NCI-H146 (cell line): ENCODE measurements around the gene CHIT1.
A peak's percentile ranks its signal among the peaks of the same experiment; 100 is the strongest.

Source experiments
- DNase-seq: peaks from one replicate; lab custom pipeline; 2025; lab: John Stamatoyannopoulos, UW

Gene CHIT1

GRCh38 chr1:203175237-203175826, 54.1 kb downstream of the CHIT1 start, which contains the start of gene MYBPH:
TSS of gene MYBPH (minus strand) at chr1:203175826. CDS start at chr1:203175755, 71 bp downstream.
- no peak for DNase-seq

DNA sequence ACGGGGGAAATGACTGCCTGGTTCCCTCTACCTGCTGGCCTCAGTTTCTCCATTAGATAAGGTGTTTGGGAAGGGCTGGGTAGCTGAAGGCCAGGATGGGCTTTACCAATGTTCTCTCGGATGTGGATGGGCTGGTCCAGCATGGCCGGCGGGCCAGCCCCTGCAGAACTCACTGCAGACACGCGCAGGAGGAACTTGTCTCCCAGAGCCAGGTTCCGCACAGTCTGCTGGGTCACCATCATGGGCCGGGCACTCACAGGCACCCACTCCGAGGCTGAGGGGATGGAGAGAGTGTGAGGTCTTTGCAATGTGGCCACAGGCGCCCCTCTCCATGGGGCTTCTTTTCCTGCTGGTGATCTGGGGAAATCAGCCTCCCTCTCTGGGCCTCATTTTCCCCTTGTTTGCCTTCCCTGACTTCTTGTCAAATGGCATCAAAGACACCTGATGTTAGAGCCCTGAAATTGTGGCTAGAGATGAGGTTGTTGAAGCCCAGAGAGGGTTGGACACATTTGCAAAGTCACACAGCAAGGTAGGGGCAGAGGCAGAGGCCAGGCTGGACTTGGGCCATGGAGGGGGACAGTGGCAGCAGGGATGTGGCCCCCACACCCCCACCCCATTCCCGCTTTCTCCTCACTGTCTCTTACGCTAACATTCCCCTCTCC, 55.0 kb downstream of the CHIT1 start:
- DNase-seq, result no peak

GRCh38 chr1:203173566-203173965, 55.9 kb downstream of the CHIT1 start:
- peak; percentile 89 for DNase-seq

GRCh38 chr1:203173011-203173555, 56.4 kb downstream of the CHIT1 start:
- DNase-seq, result no peak

DNA sequence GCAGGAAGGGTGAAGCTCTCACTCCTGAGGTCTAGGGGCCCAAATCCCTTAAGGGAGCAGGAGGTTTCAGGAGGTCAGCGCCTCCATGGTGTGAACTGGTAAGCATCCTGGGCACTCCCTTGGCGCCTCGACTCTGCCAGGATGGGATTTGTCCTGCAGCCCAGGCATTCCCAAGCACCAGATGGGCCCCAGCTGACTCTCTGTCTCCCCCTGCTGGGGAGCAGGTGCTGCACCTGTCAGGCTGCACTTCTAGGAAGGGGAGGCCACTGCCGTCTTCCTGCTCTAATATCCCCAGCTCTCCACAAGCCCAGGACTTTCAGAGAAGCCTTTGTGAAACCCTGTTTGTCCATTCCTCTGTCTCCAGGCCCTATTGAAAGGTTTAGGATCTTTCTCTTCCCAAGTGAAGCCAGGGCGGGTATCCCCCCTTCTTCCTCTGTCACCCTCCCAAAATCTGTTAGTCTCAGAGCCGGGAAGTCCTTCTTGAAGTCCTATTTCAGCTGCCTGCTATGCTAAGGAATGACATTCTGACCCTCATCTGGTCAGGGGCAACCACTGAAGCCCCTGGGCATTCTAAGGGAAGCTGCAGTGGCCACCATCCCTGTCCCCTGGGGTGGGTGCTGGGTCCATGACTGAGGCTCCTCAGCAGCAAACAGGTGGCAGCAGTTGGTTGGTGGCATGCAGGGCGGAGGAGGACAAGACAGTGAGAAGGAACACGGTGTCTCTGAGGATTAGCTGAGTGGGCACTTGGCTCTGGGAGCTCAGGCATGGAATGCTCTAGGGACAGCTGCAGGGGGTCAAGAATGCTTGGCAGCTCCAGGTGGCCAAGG, 57.1 kb downstream of the CHIT1 start:
- peak; percentile 73 for DNase-seq

DNA sequence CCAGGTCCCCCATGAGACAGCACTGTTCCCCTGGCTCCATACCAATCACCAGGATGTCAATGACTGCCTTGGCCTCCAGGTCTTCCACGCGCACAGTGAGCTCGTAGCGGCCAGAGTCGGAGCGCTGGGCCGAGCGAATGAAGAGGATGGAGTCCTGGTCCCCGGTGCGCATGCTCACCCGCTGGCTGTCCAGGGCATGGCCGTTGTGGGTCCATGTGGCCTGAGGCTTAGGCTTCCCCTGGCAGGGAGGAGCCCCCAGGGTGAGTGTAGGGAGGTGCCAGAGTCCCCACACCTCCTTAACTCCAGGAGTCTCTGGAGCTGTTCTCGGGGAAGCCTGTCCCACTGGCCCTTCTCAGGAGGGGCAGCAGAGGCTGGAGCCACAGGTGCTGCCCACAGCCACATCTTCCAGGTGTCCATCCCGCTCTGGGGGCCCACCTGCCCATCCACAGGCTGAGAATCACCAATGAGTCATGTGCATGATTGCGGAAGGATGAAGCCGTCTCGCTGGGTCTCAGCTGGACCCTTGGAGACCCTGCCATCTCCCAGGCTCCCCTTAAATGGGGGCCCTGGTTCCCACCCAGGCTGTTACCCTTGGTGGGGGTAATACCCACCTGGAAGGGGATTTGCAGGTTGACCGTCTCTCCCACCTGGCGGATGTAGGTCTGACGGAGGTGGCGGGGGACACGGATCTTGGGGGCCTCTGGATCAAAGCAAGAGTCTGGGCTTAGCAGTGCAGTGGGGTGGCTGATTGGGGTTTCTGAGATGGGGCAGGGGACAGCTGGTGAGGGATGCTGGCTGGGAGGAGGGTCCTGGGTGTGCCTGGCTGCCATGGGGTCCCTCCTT, 57.9 kb downstream of the CHIT1 start:
- no peak for DNase-seq

DNA sequence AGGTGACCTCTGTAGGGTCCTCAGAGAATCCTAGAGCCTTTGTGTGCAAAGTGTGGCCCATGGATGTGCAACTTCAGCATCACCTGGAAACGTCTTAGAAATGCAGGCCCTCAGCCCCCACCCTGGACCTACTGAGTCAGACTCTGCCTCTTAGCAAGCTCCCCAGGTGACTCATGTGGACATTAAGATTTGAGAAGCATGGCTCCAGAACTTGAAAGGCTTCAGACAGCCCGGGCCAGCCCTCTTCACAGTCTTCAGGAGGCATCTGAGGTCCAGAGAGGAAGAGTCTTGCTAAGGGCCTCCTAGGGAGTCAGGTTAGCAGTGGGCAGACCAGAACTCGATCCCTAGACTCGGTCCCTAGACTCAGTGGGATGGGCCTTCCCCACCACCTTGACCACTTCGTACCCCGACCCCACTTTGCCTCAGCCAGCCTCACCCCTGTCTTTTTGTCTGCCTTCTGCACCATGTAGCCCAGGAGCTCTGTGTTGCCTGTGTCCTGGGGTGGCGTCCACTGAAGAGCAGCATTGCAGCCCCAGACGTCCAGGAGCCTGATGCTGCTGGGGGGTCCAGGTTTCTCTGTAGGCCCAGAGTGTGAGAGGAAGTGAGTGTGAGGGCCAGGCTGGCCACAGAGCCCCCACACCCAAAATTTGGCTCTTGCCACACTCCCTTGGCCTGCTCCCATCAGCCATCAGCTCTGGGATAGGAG, 58.7 kb downstream of the CHIT1 start:
- DNase-seq, result no peak

- DNase-seq, result no peak
Observed at GRCh38 chr1:203169770-203170520, 59.5 kb downstream of the CHIT1 start.

GRCh38 chr1:203168991-203169390, 60.5 kb downstream of the CHIT1 start:
- no peak for DNase-seq

GRCh38 chr1:203168256-203168786, 61.2 kb downstream of the CHIT1 start:
- DNase-seq, result no peak

- DNase-seq, result no peak
Observed at GRCh38 chr1:203167913-203168200, 61.6 kb downstream of the CHIT1 start.

- no peak for DNase-seq
Observed at GRCh38 chr1:203167026-203167912, 62.2 kb downstream of the CHIT1 start.

- peak; percentile 28 for DNase-seq
Observed at GRCh38 chr1:203166192-203166940, 63.1 kb downstream of the CHIT1 start.
